ENCODE data around the gene UVRAG.
"Not testable (repeated sequence)": the region's sequence is repeated elsewhere in the genome, so short reads cannot be mapped to it uniquely, and the experiment has no call there.

Gene UVRAG

GRCh38 chr11:76025817-76026216 is 210.8 kb downstream of the UVRAG start:
- DNase-seq (ENCODE audit: low read depth) = no peak

GRCh38 chr11:76026281-76026680 is 211.3 kb downstream of the UVRAG start:
- DNase-seq (ENCODE audit: low read depth) = no peak

GRCh38 chr11:76026862-76027261 is 211.9 kb downstream of the UVRAG start:
- DNase-seq (ENCODE audit: low read depth) = no peak

GRCh38 chr11:76030286-76030685 is 215.3 kb downstream of the UVRAG start:
- DNase-seq (ENCODE audit: low read depth) = no peak

- DNase-seq (ENCODE audit: low read depth) = peak; percentile 18
These were observed 216.1 kb downstream of the UVRAG start for GRCh38 chr11:76030968-76031590.

- DNase-seq (ENCODE audit: low read depth) = no peak
These were observed 218.7 kb downstream of the UVRAG start for GRCh38 chr11:76033699-76034098.

- DNase-seq (ENCODE audit: low read depth) = no peak
These were observed 220.0 kb downstream of the UVRAG start for GRCh38 chr11:76035020-76035419.

- no peak for DNase-seq (ENCODE audit: low read depth)
These were observed 223.6 kb downstream of the UVRAG start for GRCh38 chr11:76038608-76039007.

- no peak for DNase-seq (ENCODE audit: low read depth)
These were observed 226.2 kb downstream of the UVRAG start for GRCh38 chr11:76041208-76041607.

GRCh38 chr11:76044750-76045320 is 229.8 kb downstream of the UVRAG start:
- DNase-seq (ENCODE audit: low read depth) = no peak

GRCh38 chr11:76047231-76047630 is 232.2 kb downstream of the UVRAG start:
- DNase-seq (ENCODE audit: low read depth) = peak; percentile 22

- DNase-seq (ENCODE audit: low read depth) = no peak
These were observed 232.8 kb downstream of the UVRAG start for GRCh38 chr11:76047766-76048165.

- no peak for DNase-seq (ENCODE audit: low read depth)
These were observed 233.8 kb downstream of the UVRAG start for GRCh38 chr11:76048763-76049162.

GRCh38 chr11:76049511-76049910 is 234.5 kb downstream of the UVRAG start:
- DNase-seq (ENCODE audit: low read depth) = no peak

- no peak for DNase-seq (ENCODE audit: low read depth)
These were observed 236.9 kb downstream of the UVRAG start for GRCh38 chr11:76051937-76052336.

GRCh38 chr11:76054330-76054729 is 239.3 kb downstream of the UVRAG start:
- no peak for DNase-seq (ENCODE audit: low read depth)

GRCh38 chr11:76056876-76057275 is 241.9 kb downstream of the UVRAG start:
- no peak for DNase-seq (ENCODE audit: low read depth)

GRCh38 chr11:76060475-76061036 is 245.5 kb downstream of the UVRAG start:
- DNase-seq (ENCODE audit: low read depth) = not testable (repeated sequence)

GRCh38 chr11:76062733-76063132 is 247.7 kb downstream of the UVRAG start:
- DNase-seq (ENCODE audit: low read depth) = no peak

- no peak for DNase-seq (ENCODE audit: low read depth)
These were observed 249.2 kb downstream of the UVRAG start for GRCh38 chr11:76064192-76064591.

- no peak for DNase-seq (ENCODE audit: low read depth)
These were observed 252.1 kb downstream of the UVRAG start for GRCh38 chr11:76067099-76067498.

- DNase-seq (ENCODE audit: low read depth) = no peak
These were observed 254.0 kb downstream of the UVRAG start for GRCh38 chr11:76069001-76069400.

- DNase-seq (ENCODE audit: low read depth) = no peak
These were observed 256.1 kb downstream of the UVRAG start for GRCh38 chr11:76071090-76071489.

GRCh38 chr11:76073724-76074123 is 258.7 kb downstream of the UVRAG start:
- DNase-seq (ENCODE audit: low read depth) = peak; percentile 47

Data from stromal cell of bone marrow (primary cell).